Immature natural killer cell (primary cell): ENCODE measurements around the gene MYO1C. TPM values are rescaled to one million over a fixed set of nuclear protein-coding genes. Genes with fewer than 3 reads are reported as not detected.
"Not testable (repeated sequence)": the region's sequence is repeated elsewhere in the genome, so short reads cannot be mapped to it uniquely, and the experiment has no call there.

Experiments used
- DNase-seq, 3 donors: peaks; one replicate each; pipeline ENCODE4 v3.0.0; 2022; ENCODE audit warnings: mixed read lengths in 1 of 3
- H3K27ac Mint-ChIP-seq, 6 donors: one replicate each; pipeline ENCODE4 v1.8.0; 2020; ENCODE audit warnings: mixed read lengths in 6 of 6, mild to moderate bottlenecking in 5 of 6, inconsistent platforms in 4 of 6, moderate library complexity in 3 of 6
- H3K27me3 Mint-ChIP-seq, 3 donors: one replicate each; pipeline ENCODE4 v1.8.0; 2020 to 2021; ENCODE audit warnings: low read depth in 3 of 3, mild to moderate bottlenecking in 3 of 3, mixed read lengths in 3 of 3, moderate library complexity in 3 of 3, inconsistent platforms in 1 of 3
- H3K36me3 Mint-ChIP-seq, 3 donors: one replicate each; pipeline ENCODE4 v1.8.0; 2020; ENCODE audit warnings: mixed read lengths in 3 of 3, inconsistent platforms in 2 of 3, mild to moderate bottlenecking in 2 of 3
- H3K4me1 Mint-ChIP-seq, 2 donors: one replicate each; pipeline ENCODE4 v1.8.0; 2020; ENCODE audit warnings: inconsistent platforms in 2 of 2, mild to moderate bottlenecking in 2 of 2, mixed read lengths in 2 of 2, moderate library complexity in 1 of 2
- H3K4me3 Mint-ChIP-seq, 5 donors: one replicate each; pipeline ENCODE4 v1.8.0; 2020; ENCODE audit warnings: mild to moderate bottlenecking in 5 of 5, mixed read lengths in 5 of 5, inconsistent platforms in 3 of 5, moderate library complexity in 3 of 5
- H3K9me3 Mint-ChIP-seq, 6 donors: one replicate each; pipeline ENCODE4 v1.8.0; 2020; ENCODE audit warnings: mild to moderate bottlenecking in 6 of 6, mixed read lengths in 6 of 6, inconsistent platforms in 4 of 6, moderate library complexity in 3 of 6
- polyA plus RNA-seq, 3 donors: library from polyadenylated mRNA; unstranded; fragments of 300-500 nt; fragmentation: Illumina TruSeq; gene quantifications; one replicate each; pipeline ENCODE4 v1.2.3, GENCODE V29; 2021

Gene MYO1C
- under 1 TPM in 2 of 3 donors, not detected in 1; 0.63 to 0.86 TPM for polyA plus RNA-seq

- Mint-ChIP-seq H3K4me3 (peak within 1 kb of the TSS; percentile 68 to 83 (median 77)), H3K9me3 (no peaks in the 10 kb centered on the region), H3K27me3 (peaks cover 12 to 23% (median 16%) of the 10 kb centered on the region in 3 donors), H3K4me1 (peaks cover 12 to 20% of the 10 kb centered on the region in 2 donors), H3K27ac (peak within 1 kb of the TSS in 2 of 6 donors; percentile 28 to 37), H3K36me3 (peaks cover 0 to 4% (median 0%) of the 10 kb centered on the region in 3 donors)
- no peak for DNase-seq
Observed at GRCh38 chr17:1492249-1493206, at the start of gene MYO1C. TSS of gene MYO1C (minus strand) at chr17:1492686. CDS start at chr17:1492487, 199 bp downstream.

- Mint-ChIP-seq H3K27me3 (peaks cover 0 to 4% (median 0%) of the 10 kb centered on the region in 3 donors), H3K27ac (no peak overlapping the region), H3K36me3 (peaks cover 18 to 38% (median 19%) of the 10 kb centered on the region in 3 donors), H3K9me3 (no peaks in the 10 kb centered on the region), H3K4me3 (no peak overlapping the region), H3K4me1 (peaks cover 0 to 1% of the 10 kb centered on the region in 2 donors)
- no peak for DNase-seq
Observed at GRCh38 chr17:1541367-1541904, 49.0 kb upstream of the MYO1C start.

- Mint-ChIP-seq H3K27ac (no peak overlapping the region), H3K27me3 (peaks cover 0 to 4% (median 0%) of the 10 kb centered on the region in 3 donors), H3K4me1 (peaks cover 0 to 1% of the 10 kb centered on the region in 2 donors), H3K4me3 (no peak overlapping the region), H3K9me3 (no peaks in the 10 kb centered on the region), H3K36me3 (peaks cover 21 to 34% (median 24%) of the 10 kb centered on the region in 3 donors)
- no peak for DNase-seq
Observed at GRCh38 chr17:1539811-1540210, 47.3 kb upstream of the MYO1C start.

GRCh38 chr17:1535737-1536136, 43.3 kb upstream of the MYO1C start:
- DNase-seq: no peak
- no peak overlapping the region for H3K4me3 Mint-ChIP-seq
- H3K27me3 Mint-ChIP-seq: peaks cover 0 to 4% (median 2%) of the 10 kb centered on the region in 3 donors
- no peak overlapping the region for H3K27ac Mint-ChIP-seq
- no peaks in the 10 kb centered on the region for H3K4me1 Mint-ChIP-seq
- H3K36me3 Mint-ChIP-seq: peaks cover 26 to 34% (median 26%) of the 10 kb centered on the region in 3 donors
- no peaks in the 10 kb centered on the region for H3K9me3 Mint-ChIP-seq

GRCh38 chr17:1533661-1534325, 41.3 kb upstream of the MYO1C start:
- Mint-ChIP-seq H3K27ac (peak overlapping the region in 2 of 6 donors; percentile 54 to 79), H3K9me3 (no peaks in the 10 kb centered on the region), H3K4me3 (no peak overlapping the region)

GRCh38 chr17:1532836-1533602, 40.5 kb upstream of the MYO1C start:
- peaks cover 0 to 2% (median 0%) of the 10 kb centered on the region in 3 donors for H3K27me3 Mint-ChIP-seq
- DNase-seq: no peak
- no peaks in the 10 kb centered on the region for H3K4me1 Mint-ChIP-seq
- peak overlapping the region in 1 of 6 donors; percentile 12 for H3K27ac Mint-ChIP-seq
- no peaks in the 10 kb centered on the region for H3K9me3 Mint-ChIP-seq
- peaks cover 22 to 31% (median 23%) of the 10 kb centered on the region in 3 donors for H3K36me3 Mint-ChIP-seq
- no peak overlapping the region for H3K4me3 Mint-ChIP-seq

More at GRCh38 chr17:1533661-1534325, 41.3 kb upstream of the MYO1C start:
- no peaks in the 10 kb centered on the region for H3K4me1 Mint-ChIP-seq
- peaks cover 0 to 2% (median 0%) of the 10 kb centered on the region in 3 donors for H3K27me3 Mint-ChIP-seq
- no peak for DNase-seq
- H3K36me3 Mint-ChIP-seq: peaks cover 24 to 34% (median 25%) of the 10 kb centered on the region in 3 donors

GRCh38 chr17:1529863-1530262, 37.4 kb upstream of the MYO1C start:
- Mint-ChIP-seq H3K4me3 (no peak overlapping the region), H3K27ac (no peak overlapping the region), H3K36me3 (peaks cover 18 to 32% (median 27%) of the 10 kb centered on the region in 3 donors), H3K4me1 (peaks cover 2 to 5% of the 10 kb centered on the region in 2 donors), H3K27me3 (peaks cover 0 to 2% (median 0%) of the 10 kb centered on the region in 3 donors), H3K9me3 (no peaks in the 10 kb centered on the region)
- DNase-seq: no peak

GRCh38 chr17:1526876-1527275, 34.4 kb upstream of the MYO1C start:
- H3K4me1 Mint-ChIP-seq, H3K9me3 Mint-ChIP-seq, DNase-seq, H3K27me3 Mint-ChIP-seq, H3K4me3 Mint-ChIP-seq, H3K27ac Mint-ChIP-seq: not testable (repeated sequence)
- H3K36me3 Mint-ChIP-seq: peaks cover 10 to 30% (median 24%) of the 10 kb centered on the region in 3 donors

GRCh38 chr17:1522626-1523025, 30.1 kb upstream of the MYO1C start:
- H3K4me3 Mint-ChIP-seq: no peak overlapping the region
- H3K36me3 Mint-ChIP-seq: peaks cover 5 to 27% (median 19%) of the 10 kb centered on the region in 3 donors
- H3K9me3 Mint-ChIP-seq: no peaks in the 10 kb centered on the region
- peaks cover 5 to 8% of the 10 kb centered on the region in 2 donors for H3K4me1 Mint-ChIP-seq
- peaks cover 0 to under 1% (median 0%) of the 10 kb centered on the region in 3 donors for H3K27me3 Mint-ChIP-seq
- H3K27ac Mint-ChIP-seq: no peak overlapping the region
- no peak for DNase-seq

- Mint-ChIP-seq H3K27me3 (peaks cover 0 to 5% (median 0%) of the 10 kb centered on the region in 3 donors), H3K9me3 (no peaks in the 10 kb centered on the region), H3K4me1 (peaks cover 5 to 9% of the 10 kb centered on the region in 2 donors), H3K36me3 (peaks cover 5 to 21% (median 15%) of the 10 kb centered on the region in 3 donors), H3K4me3 (no peak overlapping the region), H3K27ac (no peak overlapping the region)
- DNase-seq: no peak
Observed at GRCh38 chr17:1521086-1521640, 28.7 kb upstream of the MYO1C start.

- H3K4me1 Mint-ChIP-seq: peaks cover 16 to 18% of the 10 kb centered on the region in 2 donors
- H3K36me3 Mint-ChIP-seq: peaks cover 0 to 16% (median 9%) of the 10 kb centered on the region in 3 donors
- H3K27ac Mint-ChIP-seq: peak overlapping the region in 2 of 6 donors; percentile 55 to 73
- DNase-seq: no peak
- H3K4me3 Mint-ChIP-seq: no peak overlapping the region
- H3K9me3 Mint-ChIP-seq: no peaks in the 10 kb centered on the region
- peaks cover 0 to 9% (median 0%) of the 10 kb centered on the region in 3 donors for H3K27me3 Mint-ChIP-seq
Observed at GRCh38 chr17:1519678-1520077, 27.2 kb upstream of the MYO1C start.

- peak overlapping the region in 5 of 6 donors; percentile 17 to 74 (median 46) for H3K27ac Mint-ChIP-seq
- DNase-seq: no peak
- peaks cover 0 to 9% (median 0%) of the 10 kb centered on the region in 3 donors for H3K27me3 Mint-ChIP-seq
- peaks cover 23 to 29% of the 10 kb centered on the region in 2 donors for H3K4me1 Mint-ChIP-seq
- H3K9me3 Mint-ChIP-seq: no peaks in the 10 kb centered on the region
- H3K4me3 Mint-ChIP-seq: peak overlapping the region in 4 of 5 donors; percentile 52 to 76 (median 64)
- H3K36me3 Mint-ChIP-seq: peaks cover 0 to 20% (median 13%) of the 10 kb centered on the region in 3 donors
Observed at GRCh38 chr17:1518410-1518809, 25.9 kb upstream of the MYO1C start.
